Measurements from ENCODE around the gene CCDC85A. TPM values are rescaled to one million over a fixed set of nuclear protein-coding genes. Genes with fewer than 3 reads are reported as not detected.

Gene CCDC85A
- total RNA-seq, 6 donors from 2014 or later: 11.6 to 41.7 (median 26.1) TPM

DNA sequence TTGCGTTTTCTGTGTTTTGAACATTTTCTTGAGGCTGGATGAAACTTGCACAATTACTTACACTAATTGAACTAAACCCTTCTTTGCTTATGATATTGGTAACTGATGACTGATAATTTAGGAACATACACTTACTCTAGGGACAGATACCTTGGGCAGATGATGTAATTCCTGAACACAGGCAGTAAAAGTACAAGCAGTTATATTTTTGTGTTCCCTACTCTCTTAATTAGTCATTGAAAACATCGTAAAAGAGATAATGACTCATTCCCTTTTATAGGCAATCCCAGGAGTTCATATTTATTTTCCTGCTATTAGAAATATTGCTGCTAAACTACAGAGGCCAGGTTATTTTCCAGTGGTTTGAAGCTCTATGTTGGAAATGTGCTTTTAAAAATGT lies 46.4 kb downstream of the CCDC85A start:
- Histone ChIP-seq H3K36me3 (no peaks in the 10 kb centered on the region), H3K4me3 (no peak overlapping the region), H3K9me3 (no peaks in the 10 kb centered on the region), H3K27me3 (no peaks in the 10 kb centered on the region), H3K4me1 (no peaks in the 10 kb centered on the region), H3K27ac (no peak overlapping the region)
- DNase-seq (no peak), ATAC-seq (ENCODE audit: low FRiP score in 2 of 2) (no peak)
- 88% methylated on average over 2 of the region's 2 CpGs for WGBS, 2 donors
- TF ChIP-seq EP300 (IDR thresholded peaks at IDR 0.05): no peak
- no peak for TF ChIP-seq POLR2AphosphoS5 (IDR thresholded peaks at IDR 0.05)
- no peak for TF ChIP-seq POLR2A (IDR thresholded peaks at IDR 0.05)
- TF ChIP-seq, protein P1, sequence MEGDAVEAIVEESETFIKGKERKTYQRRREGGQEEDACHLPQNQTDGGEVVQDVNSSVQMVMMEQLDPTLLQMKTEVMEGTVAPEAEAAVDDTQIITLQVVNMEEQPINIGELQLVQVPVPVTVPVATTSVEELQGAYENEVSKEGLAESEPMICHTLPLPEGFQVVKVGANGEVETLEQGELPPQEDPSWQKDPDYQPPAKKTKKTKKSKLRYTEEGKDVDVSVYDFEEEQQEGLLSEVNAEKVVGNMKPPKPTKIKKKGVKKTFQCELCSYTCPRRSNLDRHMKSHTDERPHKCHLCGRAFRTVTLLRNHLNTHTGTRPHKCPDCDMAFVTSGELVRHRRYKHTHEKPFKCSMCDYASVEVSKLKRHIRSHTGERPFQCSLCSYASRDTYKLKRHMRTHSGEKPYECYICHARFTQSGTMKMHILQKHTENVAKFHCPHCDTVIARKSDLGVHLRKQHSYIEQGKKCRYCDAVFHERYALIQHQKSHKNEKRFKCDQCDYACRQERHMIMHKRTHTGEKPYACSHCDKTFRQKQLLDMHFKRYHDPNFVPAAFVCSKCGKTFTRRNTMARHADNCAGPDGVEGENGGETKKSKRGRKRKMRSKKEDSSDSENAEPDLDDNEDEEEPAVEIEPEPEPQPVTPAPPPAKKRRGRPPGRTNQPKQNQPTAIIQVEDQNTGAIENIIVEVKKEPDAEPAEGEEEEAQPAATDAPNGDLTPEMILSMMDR (IDR thresholded peaks at IDR 0.05): no peak

DNA sequence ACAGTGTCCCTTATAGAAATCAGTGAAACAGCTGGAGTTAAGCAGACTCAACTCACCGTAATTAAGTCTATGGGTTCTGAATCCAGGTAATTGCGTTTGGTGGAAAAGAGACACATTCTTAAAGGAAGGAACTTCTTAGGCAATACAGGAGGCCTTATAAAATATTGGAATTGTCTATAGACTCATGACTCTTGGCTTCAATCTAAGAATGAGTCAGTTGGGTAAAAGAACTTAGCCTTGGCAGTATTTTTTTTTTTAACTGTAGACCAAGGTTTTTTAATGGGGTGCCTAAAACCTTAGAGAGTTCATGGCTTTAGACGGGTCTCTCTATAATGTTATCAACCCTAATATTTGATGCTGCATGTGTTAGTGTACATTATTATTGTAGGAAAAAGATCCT lies 47.6 kb downstream of the CCDC85A start:
- ATAC-seq (ENCODE audit: low FRiP score in 2 of 2): no peak
- Histone ChIP-seq H3K9me3 (no peaks in the 10 kb centered on the region), H3K27me3 (no peaks in the 10 kb centered on the region), H3K36me3 (no peaks in the 10 kb centered on the region), H3K4me1 (no peaks in the 10 kb centered on the region), H3K27ac (no peak overlapping the region), H3K4me3 (no peak overlapping the region)
- WGBS, 2 donors: 91 to 99% methylated on average over 3 of the region's 3 CpGs
- no peak for TF ChIP-seq POLR2A (IDR thresholded peaks at IDR 0.05)
- TF ChIP-seq, protein P1 (IDR thresholded peaks at IDR 0.05): no peak
- TF ChIP-seq POLR2AphosphoS5 (IDR thresholded peaks at IDR 0.05): no peak
- TF ChIP-seq EP300 (IDR thresholded peaks at IDR 0.05): no peak
- DNase-seq: no peak

DNA sequence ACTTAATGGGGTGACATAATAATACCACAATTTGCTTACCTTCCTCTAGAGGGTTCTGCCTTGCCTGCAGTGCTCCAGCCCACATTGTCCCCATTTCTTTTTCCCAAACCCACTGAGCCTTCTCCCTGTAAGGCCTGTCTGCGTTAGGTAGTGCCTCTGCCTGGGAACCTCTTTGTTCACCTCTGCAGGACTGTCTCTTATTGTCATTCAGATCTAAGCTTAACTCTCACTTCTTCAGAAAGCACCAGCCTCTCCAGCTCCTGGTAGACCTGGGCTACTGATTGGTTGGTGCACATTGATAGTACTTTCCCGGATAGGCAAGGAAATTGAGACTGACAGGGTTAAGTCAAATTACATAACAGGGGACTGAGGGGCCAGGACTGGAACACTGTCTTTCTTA lies 49.1 kb downstream of the CCDC85A start:
- Histone ChIP-seq H3K9me3 (no peaks in the 10 kb centered on the region), H3K4me1 (no peaks in the 10 kb centered on the region), H3K27me3 (no peaks in the 10 kb centered on the region), H3K36me3 (no peaks in the 10 kb centered on the region), H3K4me3 (no peak overlapping the region), H3K27ac (no peak overlapping the region)
- TF ChIP-seq EP300 (IDR thresholded peaks at IDR 0.05): no peak
- TF ChIP-seq, protein P1 (IDR thresholded peaks at IDR 0.05): no peak
- TF ChIP-seq POLR2AphosphoS5 (IDR thresholded peaks at IDR 0.05): no peak
- no peak for TF ChIP-seq POLR2A (IDR thresholded peaks at IDR 0.05)
- DNase-seq: no peak
- ATAC-seq (ENCODE audit: low FRiP score in 2 of 2): no peak
- 89 to 92% methylated on average over 2 of the region's 2 CpGs for WGBS, 2 donors

DNA sequence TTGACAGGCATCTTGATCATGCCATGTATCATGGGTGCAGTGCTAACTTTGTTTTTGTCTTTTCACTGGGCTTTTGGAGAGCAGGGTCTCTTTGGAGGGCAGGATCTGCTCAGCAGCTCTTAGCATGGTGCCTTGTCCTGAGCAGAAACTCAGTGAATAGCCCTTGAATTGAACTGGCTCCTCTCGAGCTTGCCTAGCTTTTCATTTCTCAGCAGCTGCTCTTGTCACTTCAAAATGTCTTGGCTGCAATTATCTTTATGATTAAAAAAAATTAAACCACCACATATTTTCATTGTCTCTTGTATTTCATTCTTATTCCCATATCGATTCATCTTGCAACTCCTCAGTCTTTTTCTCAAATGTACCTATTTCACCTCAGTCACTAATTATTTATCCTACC lies 50.5 kb downstream of the CCDC85A start:
- no peak for ATAC-seq (ENCODE audit: low FRiP score in 2 of 2)
- H3K4me3 ChIP-seq: no peak overlapping the region
- WGBS, 2 donors: 77 to 84% methylated on average over 2 of the region's 2 CpGs
- H3K9me3 ChIP-seq: no peaks in the 10 kb centered on the region
- H3K4me1 ChIP-seq: no peaks in the 10 kb centered on the region
- TF ChIP-seq, protein P1 (IDR thresholded peaks at IDR 0.05): no peak
- no peaks in the 10 kb centered on the region for H3K36me3 ChIP-seq
- no peaks in the 10 kb centered on the region for H3K27me3 ChIP-seq
- H3K27ac ChIP-seq: no peak overlapping the region
- DNase-seq: no peak

DNA sequence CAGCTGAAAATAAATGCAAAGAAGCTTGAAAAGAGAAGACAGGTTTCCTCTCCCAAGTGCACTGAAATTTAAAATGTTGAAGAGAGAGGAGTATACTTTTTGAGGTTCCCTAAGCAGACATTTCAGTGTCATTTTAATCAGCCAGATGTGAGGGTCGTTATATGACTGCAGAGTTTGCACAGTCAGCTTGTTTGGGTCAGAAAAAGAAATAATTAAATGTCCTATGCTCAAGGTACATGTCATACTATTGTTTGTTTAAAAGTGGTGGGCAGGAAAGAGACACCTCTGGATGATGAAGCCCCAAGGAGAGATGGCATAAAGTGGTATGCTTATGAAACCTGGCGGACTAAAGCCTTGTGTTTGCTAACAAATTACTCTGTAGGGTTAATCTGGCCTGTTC lies 55.2 kb downstream of the CCDC85A start:
- DNase-seq (no peak), ATAC-seq (ENCODE audit: low FRiP score in 2 of 2) (no peak)
- no peaks in the 10 kb centered on the region for H3K27me3 ChIP-seq
- 76 to 84% methylated on average over 2 of the region's 2 CpGs for WGBS, 2 donors
- TF ChIP-seq POLR2A (IDR thresholded peaks at IDR 0.05): no peak
- no peak for TF ChIP-seq EP300 (IDR thresholded peaks at IDR 0.05)
- no peak for TF ChIP-seq POLR2AphosphoS5 (IDR thresholded peaks at IDR 0.05)
- TF ChIP-seq, protein P1 (IDR thresholded peaks at IDR 0.05): no peak
- no peaks in the 10 kb centered on the region for H3K36me3 ChIP-seq
- no peak overlapping the region for H3K4me3 ChIP-seq
- H3K4me1 ChIP-seq: no peaks in the 10 kb centered on the region
- H3K9me3 ChIP-seq: no peaks in the 10 kb centered on the region
- no peak overlapping the region for H3K27ac ChIP-seq
